Brain microvascular endothelial cell (primary cell): Measurements from ENCODE around the gene NOL9.

Experiments
- DNase-seq: peaks from one replicate; pipeline ENCODE4 v3.0.0-alpha.2; 2020
- H3K27ac ChIP-seq: fragments of 250-450 bp; sonication (Bioruptor Pico); 2 replicates; pipeline ENCODE4 v1.5.1; 2020; ENCODE audit warnings: mild to moderate bottlenecking, moderate library complexity
- H3K27me3 ChIP-seq: fragments of 250-450 bp; sonication (Bioruptor Pico); replicated peaks from 2 replicates; pipeline ENCODE4 v1.5.1; 2020; ENCODE audit warnings: mild to moderate bottlenecking
- H3K36me3 ChIP-seq: fragments of 250-450 bp; sonication (Bioruptor Pico); replicated peaks from 2 replicates; pipeline ENCODE4 v1.5.1; 2020; ENCODE audit warnings: mild to moderate bottlenecking
- H3K4me3 ChIP-seq: 2 replicates; pipeline ENCODE4 v1.5.1; 2011; ENCODE audit warnings: low read depth, mild to moderate bottlenecking, control low read depth, low read length, moderate library complexity
- CTCF ChIP-seq: IDR thresholded peaks from 2 replicates; pipeline ENCODE4 v1.5.1; 2011; ENCODE audit warnings: low read depth, mild to moderate bottlenecking, moderate library complexity, low read length, control low read depth, inconsistent platforms; ENCODE audit errors: missing control alignments
- in situ Hi-C: cut with HindIII; loops from 2 replicates; pipeline ENCODE4 v1.10.0; 2017; ENCODE audit warnings: low sequenced_read_pairs, low pct_ligation_motif_present

Gene NOL9

DNA sequence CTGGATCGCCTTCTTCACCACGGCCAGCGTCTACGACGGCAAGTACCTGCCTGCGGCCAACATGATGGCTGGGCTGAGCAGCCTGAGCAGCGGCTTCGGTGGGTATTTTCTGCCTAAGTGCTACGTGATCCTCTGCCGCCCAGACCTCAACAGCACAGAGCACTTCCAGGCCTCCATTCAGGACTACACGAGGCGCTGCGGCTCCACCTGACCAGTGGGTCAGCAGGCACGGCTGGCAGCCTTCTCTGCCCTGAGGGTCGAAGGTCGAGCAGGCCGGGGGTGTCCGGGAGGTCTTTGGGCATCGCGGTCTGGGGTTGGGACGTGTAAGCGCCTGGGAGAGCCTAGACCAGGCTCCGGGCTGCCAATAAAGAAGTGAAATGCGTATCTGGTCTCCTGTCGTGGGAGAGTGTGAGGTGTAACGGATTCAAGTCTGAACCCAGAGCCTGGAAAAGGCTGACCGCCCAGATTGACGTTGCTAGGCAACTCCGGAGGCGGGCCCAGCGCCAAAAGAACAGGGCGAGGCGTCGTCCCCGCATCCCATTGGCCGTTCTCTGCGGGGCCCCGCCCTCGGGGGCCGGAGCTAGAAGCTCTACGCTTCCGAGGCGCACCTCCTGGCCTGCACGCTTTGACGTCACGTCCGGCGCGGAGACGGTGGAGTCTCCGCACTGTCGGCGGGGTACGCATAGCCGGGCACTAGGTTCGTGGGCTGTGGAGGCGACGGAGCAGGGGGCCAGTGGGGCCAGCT, 25.2 kb upstream of the NOL9 start, which contains the start of gene ZBTB48:
ZBTB48 (plus strand) TSS at position 621 of the 745 bp plus-strand sequence. CDS start 616 bp downstream, outside the sequence.
- Histone ChIP-seq H3K27me3 (no peaks in the 10 kb centered on the region), H3K27ac (peak within 1 kb of the TSS; percentile 65), H3K4me3 (peak within 1 kb of the TSS; percentile 82), H3K36me3 (peaks cover 2% of the 10 kb centered on the region)
- in situ Hi-C loops, result no loop called here
- no peak for TF ChIP-seq CTCF
- peak; percentile 96 for DNase-seq

DNA sequence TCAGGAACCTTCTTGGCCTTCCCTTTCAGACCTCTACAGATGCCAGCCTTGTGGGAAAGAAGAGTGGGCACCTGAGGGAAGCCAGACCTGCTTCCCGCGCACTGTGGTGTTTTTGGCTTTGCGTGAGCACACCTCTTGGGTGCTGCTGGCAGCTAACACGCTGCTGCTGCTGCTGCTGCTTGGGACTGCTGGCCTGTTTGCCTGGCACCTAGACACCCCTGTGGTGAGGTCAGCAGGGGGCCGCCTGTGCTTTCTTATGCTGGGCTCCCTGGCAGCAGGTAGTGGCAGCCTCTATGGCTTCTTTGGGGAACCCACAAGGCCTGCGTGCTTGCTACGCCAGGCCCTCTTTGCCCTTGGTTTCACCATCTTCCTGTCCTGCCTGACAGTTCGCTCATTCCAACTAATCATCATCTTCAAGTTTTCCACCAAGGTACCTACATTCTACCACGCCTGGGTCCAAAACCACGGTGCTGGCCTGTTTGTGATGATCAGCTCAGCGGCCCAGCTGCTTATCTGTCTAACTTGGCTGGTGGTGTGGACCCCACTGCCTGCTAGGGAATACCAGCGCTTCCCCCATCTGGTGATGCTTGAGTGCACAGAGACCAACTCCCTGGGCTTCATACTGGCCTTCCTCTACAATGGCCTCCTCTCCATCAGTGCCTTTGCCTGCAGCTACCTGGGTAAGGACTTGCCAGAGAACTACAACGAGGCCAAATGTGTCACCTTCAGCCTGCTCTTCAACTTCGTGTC, 24.5 kb upstream of the NOL9 start:
- Histone ChIP-seq H3K4me3 (no peak overlapping the region), H3K27me3 (no peaks in the 10 kb centered on the region), H3K27ac (no peak overlapping the region), H3K36me3 (peaks cover 2% of the 10 kb centered on the region)
- in situ Hi-C loops, result no loop called here
- no peak for DNase-seq
- TF ChIP-seq CTCF, result no peak

GRCh38 chr1:6577831-6578525, 23.7 kb upstream of the NOL9 start:
- in situ Hi-C loops, result no loop called here
- Histone ChIP-seq H3K4me3 (no peak overlapping the region), H3K27ac (no peak overlapping the region), H3K27me3 (no peaks in the 10 kb centered on the region), H3K36me3 (peaks cover 2% of the 10 kb centered on the region)
- no peak for DNase-seq
- TF ChIP-seq CTCF, result no peak

- no peak for DNase-seq
- H3K4me3 ChIP-seq, result no peak overlapping the region
- no peaks in the 10 kb centered on the region for H3K36me3 ChIP-seq
- in situ Hi-C loops, result no loop called here
- no peak overlapping the region for H3K27ac ChIP-seq
- no peaks in the 10 kb centered on the region for H3K27me3 ChIP-seq
- TF ChIP-seq CTCF, result no peak
These were observed 20.5 kb upstream of the NOL9 start for GRCh38 chr1:6574818-6575217.

DNA sequence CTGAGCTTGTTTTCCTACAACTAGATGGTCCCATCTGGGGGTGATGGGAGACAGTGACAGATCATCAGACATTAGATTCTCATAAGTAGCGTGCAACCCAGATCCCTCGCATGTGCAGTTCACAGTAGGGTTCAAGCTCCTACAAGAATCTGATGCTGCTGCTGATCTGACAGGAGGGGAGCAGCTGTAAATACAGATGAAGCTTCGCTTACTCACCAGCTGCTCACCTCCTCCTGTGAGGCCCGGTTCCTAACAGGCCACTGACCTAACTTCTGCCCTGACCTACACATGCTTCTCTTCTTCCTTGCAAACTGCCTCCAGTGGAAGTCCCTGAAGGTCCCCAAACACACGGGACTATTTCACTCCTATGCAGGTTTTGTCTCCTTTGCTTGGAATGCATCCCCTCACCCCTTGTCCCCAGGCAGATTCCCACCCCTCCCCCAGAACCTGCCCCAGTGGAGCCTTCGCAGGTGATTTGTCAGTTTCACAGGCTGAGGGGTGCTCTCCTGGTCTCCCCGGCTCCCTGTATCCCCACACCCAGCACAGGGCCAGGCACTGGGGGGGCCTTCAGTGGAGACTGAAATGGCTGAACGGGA, 19.8 kb upstream of the NOL9 start:
- Histone ChIP-seq H3K36me3 (no peaks in the 10 kb centered on the region), H3K4me3 (no peak overlapping the region), H3K27me3 (no peaks in the 10 kb centered on the region), H3K27ac (no peak overlapping the region)
- in situ Hi-C loops, result no loop called here
- TF ChIP-seq CTCF, result no peak
- DNase-seq, result no peak
